Activated T-cell treated with anti-CD3 and anti-CD28 coated beads for 48 hours (primary cell): Measurements from ENCODE around the gene IGF2BP3.

ENCODE experiments used
- DNase-seq: peaks from one replicate; pipeline ENCODE4 v3.0.0-alpha.2; 2020; ENCODE audit warnings: low read depth

IGF2BP3 gene

GRCh38 chr7:23294549-23295400 is 175.5 kb downstream of the IGF2BP3 start:
- DNase-seq: no peak

- no peak for DNase-seq
Measured at GRCh38 chr7:23293500-23294073, 176.7 kb downstream of the IGF2BP3 start.

- no peak for DNase-seq
Measured at GRCh38 chr7:23292623-23293022, 177.7 kb downstream of the IGF2BP3 start.

GRCh38 chr7:23291957-23292560 is 178.2 kb downstream of the IGF2BP3 start:
- no peak for DNase-seq

GRCh38 chr7:23290993-23291392 is 179.3 kb downstream of the IGF2BP3 start:
- no peak for DNase-seq

- no peak for DNase-seq
Measured at GRCh38 chr7:23287612-23288011, 182.7 kb downstream of the IGF2BP3 start.

- no peak for DNase-seq
Measured at GRCh38 chr7:23285657-23286646, 184.3 kb downstream of the IGF2BP3 start.

- no peak for DNase-seq
Measured at GRCh38 chr7:23284871-23285270, 185.4 kb downstream of the IGF2BP3 start.

- DNase-seq: no peak
Measured at GRCh38 chr7:23283086-23283485, 187.2 kb downstream of the IGF2BP3 start.

GRCh38 chr7:23279819-23280525 is 190.3 kb downstream of the IGF2BP3 start:
- DNase-seq: no peak

- DNase-seq: no peak
Measured at GRCh38 chr7:23277359-23277989, 192.8 kb downstream of the IGF2BP3 start.

- DNase-seq: no peak
Measured at GRCh38 chr7:23276947-23277346, 193.3 kb downstream of the IGF2BP3 start.

- no peak for DNase-seq
Measured at GRCh38 chr7:23276376-23276775, 193.9 kb downstream of the IGF2BP3 start.

GRCh38 chr7:23275912-23276311 is 194.4 kb downstream of the IGF2BP3 start:
- no peak for DNase-seq

- peak; percentile 86 for DNase-seq
Measured at GRCh38 chr7:23273141-23273599, 197.1 kb downstream of the IGF2BP3 start.

- no peak for DNase-seq
Measured at GRCh38 chr7:23272275-23272674, 198.0 kb downstream of the IGF2BP3 start.

GRCh38 chr7:23268746-23269145 is 201.5 kb downstream of the IGF2BP3 start:
- DNase-seq: no peak

GRCh38 chr7:23268167-23268566 is 202.1 kb downstream of the IGF2BP3 start:
- no peak for DNase-seq

GRCh38 chr7:23267357-23267756 is 202.9 kb downstream of the IGF2BP3 start:
- no peak for DNase-seq

GRCh38 chr7:23266918-23267317 is 203.4 kb downstream of the IGF2BP3 start:
- DNase-seq: no peak
